NOMO-1 (cell line): Measurements from ENCODE around the gene CCDC59.

ENCODE experiments used
- DNase-seq, 2 experiments: peaks; one replicate each; lab custom pipeline; 2025; ENCODE audit not compliant: unreplicated experiment in 2 of 2; lab: John Stamatoyannopoulos, UW

CCDC59 gene

GRCh38 chr12:82319276-82319675 is 38.9 kb downstream of the CCDC59 start:
- DNase-seq: no peak

GRCh38 chr12:82314406-82314892 is 43.7 kb downstream of the CCDC59 start:
- DNase-seq: no peak
